HG02623 (cell line): ENCODE measurements around the gene NKAIN2.

Experiments
- ATAC-seq: cut with Tn5 transposase; IDR thresholded peaks from one replicate; pipeline ENCODE4 v1.9.1; 2021; ENCODE audit warnings: moderate library complexity; ENCODE audit not compliant: unreplicated experiment

NKAIN2 gene

DNA sequence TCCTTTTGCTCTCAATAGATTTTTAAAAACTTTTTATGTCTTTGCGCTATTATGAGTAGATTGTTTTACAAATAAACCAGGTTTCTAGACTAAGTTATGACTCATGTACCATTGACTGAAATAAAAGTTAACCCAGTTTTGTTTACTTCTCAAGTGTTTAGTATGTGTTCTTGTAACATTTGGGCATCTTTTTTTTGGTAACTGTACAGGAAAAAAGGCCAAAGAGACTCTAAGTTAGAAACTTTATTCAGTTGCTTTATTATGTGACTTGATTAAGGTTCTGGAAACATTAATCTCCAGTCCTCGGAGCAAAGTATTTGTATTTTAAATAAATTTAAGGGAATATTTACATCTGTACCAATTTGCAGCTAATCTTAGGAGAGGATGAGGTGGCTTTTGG is 2.9 kb downstream of the NKAIN2 start:
- no peak for ATAC-seq

GRCh38 chr6:123808556-123808955 is 4.9 kb downstream of the NKAIN2 start:
- no peak for ATAC-seq

- ATAC-seq: no peak
Observed at GRCh38 chr6:123810214-123810613, 6.5 kb downstream of the NKAIN2 start.

- ATAC-seq: no peak
Observed at GRCh38 chr6:123810948-123811347, 7.3 kb downstream of the NKAIN2 start.

DNA sequence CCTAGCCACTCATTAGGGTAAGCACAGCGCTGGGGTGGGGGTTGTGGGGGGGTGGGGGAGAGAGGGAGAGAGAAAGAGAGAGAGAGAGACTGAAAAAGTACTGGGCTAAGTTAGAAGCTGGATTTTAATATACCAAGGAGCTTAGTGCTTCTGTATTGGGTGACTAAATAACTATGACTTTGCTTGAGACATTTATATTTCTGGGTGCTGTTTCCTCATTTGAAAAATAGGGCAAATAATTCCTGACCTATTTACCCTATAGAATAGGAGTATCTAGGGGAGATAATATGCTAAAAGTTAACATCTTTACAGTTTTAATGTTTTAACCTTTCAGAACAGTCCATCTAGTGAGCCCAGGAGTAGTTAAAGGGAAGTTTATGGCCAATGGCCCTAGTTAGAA is 7.7 kb downstream of the NKAIN2 start:
- ATAC-seq: no peak

DNA sequence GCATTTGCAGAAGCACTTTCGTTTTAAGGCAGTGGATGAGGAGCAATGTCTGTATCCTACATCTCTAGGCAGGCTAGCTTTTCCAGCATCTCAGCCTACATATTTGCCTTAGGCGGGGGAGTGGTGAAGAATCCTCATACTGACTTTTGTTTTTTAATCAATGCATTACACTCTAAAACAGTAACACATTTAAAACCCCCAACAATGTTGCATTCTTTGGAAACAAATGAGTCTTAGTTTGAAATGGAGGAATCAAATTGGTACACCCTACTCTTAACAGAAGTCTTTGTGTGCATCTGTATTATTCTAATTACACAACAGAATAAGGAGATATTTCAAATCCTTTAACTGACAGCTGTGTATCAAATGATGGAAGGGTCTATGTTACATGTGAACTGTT is 9.0 kb downstream of the NKAIN2 start:
- no peak for ATAC-seq

GRCh38 chr6:123821112-123821511 is 17.4 kb downstream of the NKAIN2 start:
- ATAC-seq: no peak

- ATAC-seq: no peak
Observed at GRCh38 chr6:123829302-123829953, 25.8 kb downstream of the NKAIN2 start.

- no peak for ATAC-seq
Observed at GRCh38 chr6:123830120-123830519, 26.5 kb downstream of the NKAIN2 start.

DNA sequence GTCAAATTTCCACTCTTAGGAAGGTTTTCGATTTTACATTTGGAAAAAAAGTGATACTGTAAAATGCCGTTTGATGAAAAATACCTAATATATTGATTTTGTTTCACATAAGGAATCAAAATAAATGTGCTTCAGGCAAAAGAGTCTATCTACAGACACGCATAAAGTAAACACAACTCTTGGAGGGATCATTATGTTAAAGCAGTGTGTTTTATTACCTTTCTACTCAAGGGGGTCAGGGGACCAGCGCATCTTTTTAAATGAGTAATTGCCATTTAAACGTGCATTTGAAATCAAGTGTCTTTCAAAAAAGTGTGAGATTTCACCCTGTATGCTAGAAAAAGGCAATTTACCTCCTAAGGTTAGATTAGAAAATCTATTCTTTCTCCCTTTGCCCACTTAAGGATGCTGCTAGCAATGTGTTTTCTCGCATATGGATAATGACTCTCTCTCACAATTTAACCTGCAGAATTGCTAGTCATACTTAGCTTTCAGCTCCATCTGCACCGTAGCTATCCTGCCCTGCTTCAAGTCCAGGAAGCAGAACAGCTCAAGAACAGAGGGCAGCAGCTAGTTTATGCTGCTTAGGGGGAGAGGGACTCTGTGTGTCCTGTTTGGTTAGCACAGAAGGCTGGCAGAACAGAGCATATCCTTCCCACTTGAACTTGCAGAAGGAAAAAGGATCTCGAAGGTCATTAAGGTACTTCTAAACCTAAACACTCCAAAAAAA is 35.0 kb downstream of the NKAIN2 start:
- no peak for ATAC-seq

DNA sequence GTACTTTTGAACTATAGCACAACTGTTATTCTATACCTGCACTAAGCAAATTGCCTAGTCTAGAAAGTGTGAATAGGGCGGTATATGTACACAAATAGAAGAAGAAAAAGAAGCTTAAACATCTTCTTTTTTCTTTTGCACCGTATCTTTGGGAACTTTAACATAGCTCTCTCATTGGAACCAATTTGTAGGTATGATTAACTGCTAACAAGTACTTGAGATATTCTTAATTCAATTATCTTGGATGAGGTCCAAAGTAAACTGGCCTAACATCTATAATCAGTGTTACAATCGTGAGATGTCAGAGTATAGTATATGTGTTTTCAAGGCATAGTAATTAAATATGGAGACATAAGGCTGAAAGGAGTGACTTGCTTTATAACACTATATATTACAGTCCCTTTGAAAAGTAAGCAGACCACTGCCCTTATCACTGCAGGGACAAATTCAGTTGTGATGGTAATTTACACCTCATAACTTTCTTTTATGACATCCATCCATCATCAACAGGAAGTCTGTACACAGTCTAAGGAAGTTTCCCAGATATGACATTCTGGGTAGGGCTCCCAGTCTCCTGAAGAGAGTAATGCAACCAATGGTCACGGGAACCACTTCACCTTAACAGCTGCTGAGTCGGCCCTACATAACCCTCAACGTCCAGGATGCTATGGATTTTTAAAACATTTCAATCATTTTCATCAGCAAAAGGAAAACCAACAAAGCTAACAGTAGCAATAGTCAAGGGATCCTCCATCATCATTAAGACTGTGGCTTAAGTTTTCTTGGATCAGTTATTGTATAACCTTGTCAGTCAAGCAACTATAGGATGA is 37.6 kb downstream of the NKAIN2 start:
- ATAC-seq: no peak

DNA sequence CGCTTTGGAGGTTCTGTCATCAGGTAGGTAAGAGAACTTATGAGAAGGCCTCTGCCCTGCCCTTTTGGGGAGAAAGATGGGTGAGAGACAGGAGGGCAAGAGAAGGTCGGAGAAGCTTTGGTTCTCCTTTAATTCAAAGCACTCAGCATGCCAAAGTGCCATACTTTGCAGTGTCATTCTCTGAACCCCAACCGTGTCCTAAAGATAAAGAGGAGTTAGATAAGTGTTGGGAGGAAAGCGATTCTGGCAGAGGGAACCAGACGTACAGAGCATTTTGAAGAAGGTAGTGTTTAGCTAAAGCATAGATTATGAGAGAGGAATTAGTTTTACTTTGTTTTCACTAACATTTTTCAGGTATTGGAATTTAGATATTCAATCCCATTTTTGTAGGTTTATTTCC is 40.3 kb downstream of the NKAIN2 start:
- no peak for ATAC-seq

GRCh38 chr6:123848347-123848746 is 44.7 kb downstream of the NKAIN2 start:
- no peak for ATAC-seq

- ATAC-seq: no peak
Observed at GRCh38 chr6:123849406-123849805, 45.7 kb downstream of the NKAIN2 start.

DNA sequence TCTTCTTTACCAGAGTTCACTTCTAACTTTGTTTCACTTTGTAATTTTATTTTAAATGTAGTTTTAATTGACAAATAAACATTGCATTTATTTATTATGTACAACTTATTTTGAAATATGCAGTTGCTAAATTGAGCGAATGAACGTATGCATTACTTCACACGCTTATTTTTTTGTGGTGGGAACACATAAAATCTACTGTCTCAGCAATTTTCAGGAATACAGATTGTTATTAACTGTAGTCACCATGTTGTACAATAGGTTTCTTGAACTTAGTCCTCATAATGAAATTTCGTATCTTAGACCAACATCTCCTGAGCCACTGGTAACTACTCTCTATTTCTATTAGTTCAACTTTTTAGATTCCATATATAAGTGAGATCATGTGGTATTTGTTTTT is 46.9 kb downstream of the NKAIN2 start:
- no peak for ATAC-seq

GRCh38 chr6:123854201-123854600 is 50.5 kb downstream of the NKAIN2 start:
- ATAC-seq: no peak

GRCh38 chr6:123855506-123855905 is 51.8 kb downstream of the NKAIN2 start:
- ATAC-seq: no peak

DNA sequence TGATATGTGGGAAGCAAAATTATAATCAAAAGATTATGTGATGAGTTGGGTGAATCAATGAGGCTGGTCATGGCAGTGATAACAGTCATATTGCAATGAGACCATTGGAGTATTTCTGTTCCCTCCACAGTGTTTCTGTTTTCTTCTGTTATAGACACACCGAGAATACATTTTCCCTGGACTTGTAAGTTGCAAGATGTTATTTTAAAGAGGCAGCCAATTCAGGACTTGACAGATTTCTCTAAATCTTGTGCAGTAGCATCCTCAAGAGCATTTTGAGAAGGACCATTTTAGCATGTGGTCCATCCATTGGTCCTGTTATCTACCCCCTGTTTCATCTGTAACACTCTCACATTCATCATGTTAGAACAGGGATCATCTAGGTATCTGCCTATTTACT is 55.6 kb downstream of the NKAIN2 start:
- ATAC-seq: no peak

- no peak for ATAC-seq
Observed at GRCh38 chr6:123869334-123869733, 65.7 kb downstream of the NKAIN2 start.

- ATAC-seq: no peak
Observed at GRCh38 chr6:123873974-123874373, 70.3 kb downstream of the NKAIN2 start.

- no peak for ATAC-seq
Observed at GRCh38 chr6:123875784-123876183, 72.1 kb downstream of the NKAIN2 start.

GRCh38 chr6:123879749-123880148 is 76.1 kb downstream of the NKAIN2 start:
- ATAC-seq: no peak
